Muscle of back (tissue), 11 donors: Measurements from ENCODE around the gene CACNA2D3. TPM values are rescaled to one million over a fixed set of nuclear protein-coding genes. Genes with fewer than 3 reads are reported as not detected.

Source experiments
- DNase-seq, 3 donors: peaks; one replicate each; pipeline versions ENCODE4 v3.0.0 to v3.0.0-alpha.2; 2013
- polyA plus RNA-seq, 10 donors: library from polyadenylated mRNA; unstranded; fragments of 120-200 nt; gene quantifications; one replicate each; pipeline ENCODE4 v1.2.1, GENCODE V29; 2013; ENCODE audit not compliant: insufficient read length in 10 of 10

Gene CACNA2D3
- polyA plus RNA-seq, 10 donors: 1.0 to 2.9 (median 1.9) TPM

- no peak for DNase-seq
These were observed 407.7 kb downstream of the CACNA2D3 start for GRCh38 chr3:54530091-54530490.

GRCh38 chr3:54530944-54531343 lies 408.6 kb downstream of the CACNA2D3 start:
- DNase-seq: no peak

GRCh38 chr3:54531741-54532140 lies 409.4 kb downstream of the CACNA2D3 start:
- no peak for DNase-seq

- DNase-seq: no peak
These were observed 411.5 kb downstream of the CACNA2D3 start for GRCh38 chr3:54533856-54534255.

- DNase-seq: no peak
These were observed 413.3 kb downstream of the CACNA2D3 start for GRCh38 chr3:54535619-54536018.

- DNase-seq: no peak
These were observed 414.1 kb downstream of the CACNA2D3 start for GRCh38 chr3:54536450-54536849.

- DNase-seq: no peak
These were observed 415.2 kb downstream of the CACNA2D3 start for GRCh38 chr3:54537506-54537905.

- DNase-seq: no peak
These were observed 416.0 kb downstream of the CACNA2D3 start for GRCh38 chr3:54538346-54538745.

GRCh38 chr3:54541369-54541768 lies 419.0 kb downstream of the CACNA2D3 start:
- no peak for DNase-seq

- no peak for DNase-seq
These were observed 421.1 kb downstream of the CACNA2D3 start for GRCh38 chr3:54543446-54543845.

GRCh38 chr3:54547051-54547450 lies 424.7 kb downstream of the CACNA2D3 start:
- DNase-seq: no peak

GRCh38 chr3:54547846-54548245 lies 425.5 kb downstream of the CACNA2D3 start:
- no peak for DNase-seq

GRCh38 chr3:54549607-54550220 lies 427.4 kb downstream of the CACNA2D3 start:
- no peak for DNase-seq

- peak in 1 of 3 donors; percentile 18 for DNase-seq
These were observed 428.0 kb downstream of the CACNA2D3 start for GRCh38 chr3:54550221-54550977.

- DNase-seq: no peak
These were observed 434.3 kb downstream of the CACNA2D3 start for GRCh38 chr3:54556630-54557029.

GRCh38 chr3:54557538-54558428 lies 435.4 kb downstream of the CACNA2D3 start:
- no peak for DNase-seq

GRCh38 chr3:54563501-54564200 lies 441.3 kb downstream of the CACNA2D3 start:
- no peak for DNase-seq

- no peak for DNase-seq
These were observed 442.1 kb downstream of the CACNA2D3 start for GRCh38 chr3:54564374-54564925.

GRCh38 chr3:54565956-54566355 lies 443.6 kb downstream of the CACNA2D3 start:
- no peak for DNase-seq

- DNase-seq: no peak
These were observed 445.6 kb downstream of the CACNA2D3 start for GRCh38 chr3:54567949-54568348.

GRCh38 chr3:54570008-54570407 lies 447.7 kb downstream of the CACNA2D3 start:
- no peak for DNase-seq
